Measurements from ENCODE around the gene COPS7A.

COPS7A gene

GRCh38 chr12:6767353-6768319, 43.8 kb downstream of the COPS7A start:
- Histone ChIP-seq H3K9me3 (ENCODE audit: insufficient read depth, low read length, severe bottlenecking) (no peaks in the 10 kb centered on the region), H3K36me3 (ENCODE audit: insufficient read depth, low read length) (no peaks in the 10 kb centered on the region), H3K79me2 (ENCODE audit: insufficient read depth, low read length) (no peaks in the 10 kb centered on the region), H3K4me3 (ENCODE audit: low read depth in 1 of 2, low read length in 2 of 2) (peak overlapping the region; percentile 24 to 62; a peak in 3 of 4 replicates), H2AFZ (ENCODE audit: low read depth, low read length) (peak overlapping the region; percentile 80; the same call in 1 of the 2 replicates), H3K9ac (ENCODE audit: low read depth, low read length) (peak overlapping the region; percentile 61), H4K20me1 (ENCODE audit: insufficient read depth, low read length) (peaks cover 11% of the 10 kb centered on the region), H3K27ac (ENCODE audit: low read length) (no peak overlapping the region), H3K27me3 (ENCODE audit: insufficient read depth, low read length, poor library complexity) (peaks cover 55% of the 10 kb centered on the region), H3K4me2 (ENCODE audit: insufficient read depth, low read length) (peak overlapping the region; percentile 88), H3K4me1 (ENCODE audit: insufficient read depth, low read length) (peaks cover 30% of the 10 kb centered on the region)
- ATAC-seq (ENCODE audit: insufficient read depth, low read depth) (no peak), DNase-seq (no peak)
- TF ChIP-seq, protein P1, sequence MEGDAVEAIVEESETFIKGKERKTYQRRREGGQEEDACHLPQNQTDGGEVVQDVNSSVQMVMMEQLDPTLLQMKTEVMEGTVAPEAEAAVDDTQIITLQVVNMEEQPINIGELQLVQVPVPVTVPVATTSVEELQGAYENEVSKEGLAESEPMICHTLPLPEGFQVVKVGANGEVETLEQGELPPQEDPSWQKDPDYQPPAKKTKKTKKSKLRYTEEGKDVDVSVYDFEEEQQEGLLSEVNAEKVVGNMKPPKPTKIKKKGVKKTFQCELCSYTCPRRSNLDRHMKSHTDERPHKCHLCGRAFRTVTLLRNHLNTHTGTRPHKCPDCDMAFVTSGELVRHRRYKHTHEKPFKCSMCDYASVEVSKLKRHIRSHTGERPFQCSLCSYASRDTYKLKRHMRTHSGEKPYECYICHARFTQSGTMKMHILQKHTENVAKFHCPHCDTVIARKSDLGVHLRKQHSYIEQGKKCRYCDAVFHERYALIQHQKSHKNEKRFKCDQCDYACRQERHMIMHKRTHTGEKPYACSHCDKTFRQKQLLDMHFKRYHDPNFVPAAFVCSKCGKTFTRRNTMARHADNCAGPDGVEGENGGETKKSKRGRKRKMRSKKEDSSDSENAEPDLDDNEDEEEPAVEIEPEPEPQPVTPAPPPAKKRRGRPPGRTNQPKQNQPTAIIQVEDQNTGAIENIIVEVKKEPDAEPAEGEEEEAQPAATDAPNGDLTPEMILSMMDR (IDR thresholded peaks at IDR 0.05; ENCODE audit: borderline replicate concordance, extremely low read depth, low read length, poor library complexity, severe bottlenecking): no peak
- peak; percentile 2 for TF ChIP-seq EZH2 (IDR thresholded peaks at IDR 0.05; ENCODE audit: borderline replicate concordance, low read depth, low read length, severe bottlenecking)

GRCh38 chr12:6768437-6768914, 44.6 kb downstream of the COPS7A start:
- H3K36me3 ChIP-seq (ENCODE audit: insufficient read depth, low read length): no peaks in the 10 kb centered on the region
- peaks cover 30% of the 10 kb centered on the region for H3K4me1 ChIP-seq (ENCODE audit: insufficient read depth, low read length)
- no peak overlapping the region for H3K4me3 ChIP-seq (ENCODE audit: low read depth in 1 of 2, low read length in 2 of 2)
- no peak overlapping the region for H3K4me2 ChIP-seq (ENCODE audit: insufficient read depth, low read length)
- TF ChIP-seq, protein P1 (IDR thresholded peaks at IDR 0.05; ENCODE audit: borderline replicate concordance, extremely low read depth, low read length, poor library complexity, severe bottlenecking): no peak
- TF ChIP-seq EZH2 (IDR thresholded peaks at IDR 0.05; ENCODE audit: borderline replicate concordance, low read depth, low read length, severe bottlenecking): no peak
- H4K20me1 ChIP-seq (ENCODE audit: insufficient read depth, low read length): peaks cover 11% of the 10 kb centered on the region
- peaks cover 51% of the 10 kb centered on the region for H3K27me3 ChIP-seq (ENCODE audit: insufficient read depth, low read length, poor library complexity)
- ATAC-seq (ENCODE audit: insufficient read depth, low read depth): no peak
- no peaks in the 10 kb centered on the region for H3K9me3 ChIP-seq (ENCODE audit: insufficient read depth, low read length, severe bottlenecking)
- no peaks in the 10 kb centered on the region for H3K79me2 ChIP-seq (ENCODE audit: insufficient read depth, low read length)
- no peak overlapping the region for H3K9ac ChIP-seq (ENCODE audit: low read depth, low read length)
- no peak overlapping the region for H2AFZ ChIP-seq (ENCODE audit: low read depth, low read length)
- H3K27ac ChIP-seq (ENCODE audit: low read length): no peak overlapping the region
- DNase-seq: no peak

DNA sequence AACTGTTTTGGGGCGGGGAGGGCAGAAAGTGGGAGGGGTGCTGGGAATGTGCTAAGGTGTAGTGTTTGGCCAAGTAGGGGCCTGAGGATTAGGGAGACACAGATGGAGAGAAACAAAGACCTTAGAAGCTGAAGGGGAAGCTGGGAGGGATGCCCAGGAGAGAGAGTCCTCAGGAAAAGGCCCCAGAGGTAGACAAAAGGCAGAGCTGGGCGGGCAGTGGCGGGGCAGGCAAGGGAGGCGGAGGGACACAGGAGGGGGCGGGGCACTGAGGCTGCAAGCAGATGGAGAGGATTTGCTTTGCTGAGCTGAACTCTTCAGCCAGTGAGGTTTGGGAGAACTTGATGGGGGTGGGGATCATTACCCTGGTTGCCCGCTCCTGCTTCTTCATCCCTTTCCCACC, 45.1 kb downstream of the COPS7A start:
- H3K4me2 ChIP-seq (ENCODE audit: insufficient read depth, low read length): no peak overlapping the region
- no peak overlapping the region for H3K4me3 ChIP-seq (ENCODE audit: low read depth in 1 of 2, low read length in 2 of 2)
- no peaks in the 10 kb centered on the region for H3K36me3 ChIP-seq (ENCODE audit: insufficient read depth, low read length)
- ATAC-seq (ENCODE audit: insufficient read depth, low read depth) (no peak), DNase-seq (no peak)
- no peaks in the 10 kb centered on the region for H3K79me2 ChIP-seq (ENCODE audit: insufficient read depth, low read length)
- peaks cover 30% of the 10 kb centered on the region for H3K4me1 ChIP-seq (ENCODE audit: insufficient read depth, low read length)
- no peak overlapping the region for H3K9ac ChIP-seq (ENCODE audit: low read depth, low read length)
- no peak overlapping the region for H3K27ac ChIP-seq (ENCODE audit: low read length)
- H3K27me3 ChIP-seq (ENCODE audit: insufficient read depth, low read length, poor library complexity): peaks cover 46% of the 10 kb centered on the region
- H3K9me3 ChIP-seq (ENCODE audit: insufficient read depth, low read length, severe bottlenecking): no peaks in the 10 kb centered on the region
- H4K20me1 ChIP-seq (ENCODE audit: insufficient read depth, low read length): peaks cover 11% of the 10 kb centered on the region
- no peak for TF ChIP-seq EZH2 (IDR thresholded peaks at IDR 0.05; ENCODE audit: borderline replicate concordance, low read depth, low read length, severe bottlenecking)
- TF ChIP-seq, protein P1 (IDR thresholded peaks at IDR 0.05; ENCODE audit: borderline replicate concordance, extremely low read depth, low read length, poor library complexity, severe bottlenecking): no peak
- H2AFZ ChIP-seq (ENCODE audit: low read depth, low read length): no peak overlapping the region

All from DND-41 (cell line).